HUES6 (cell line): Measurements from ENCODE around the gene RFESD.

Experiments
- H3K27ac ChIP-seq: 2 replicates; pipeline ENCODE4 v1.7.0; 2013; ENCODE audit warnings: low read depth, mild to moderate bottlenecking, low read length, inconsistent platforms
- H3K27me3 ChIP-seq: 2 replicates; pipeline ENCODE4 v1.6.1; 2013; ENCODE audit warnings: low read length; ENCODE audit not compliant: control insufficient read depth, insufficient read depth
- H3K36me3 ChIP-seq: 2 replicates; pipeline ENCODE4 v1.6.1; 2013; ENCODE audit warnings: low read length; ENCODE audit not compliant: control insufficient read depth, insufficient read depth
- H3K4me1 ChIP-seq: 2 replicates; pipeline ENCODE4 v1.6.1; 2013; ENCODE audit warnings: low read length; ENCODE audit not compliant: control insufficient read depth, insufficient read depth
- H3K4me3 ChIP-seq: 2 replicates; pipeline ENCODE4 v1.5.1; 2013; ENCODE audit warnings: low read depth, low read length
- H3K9ac ChIP-seq: one replicate; pipeline ENCODE4 v1.6.1; 2013; ENCODE audit warnings: mild to moderate bottlenecking, low read length
- H3K9me3 ChIP-seq: 2 replicates; pipeline ENCODE4 v1.6.1; 2013; ENCODE audit warnings: low read depth, low read length; ENCODE audit not compliant: control insufficient read depth, insufficient read depth

Gene RFESD

GRCh38 chr5:95646569-95647431 is at the start of gene RFESD:
RFESD (plus strand) TSS chr5:95646777; CDS start chr5:95652272, 5,495 bp downstream.
- Histone ChIP-seq H3K4me1 (no peaks in the 10 kb centered on the region), H3K9ac (peak within 1 kb of the TSS; percentile 62)

GRCh38 chr5:95599252-95599651 is 47.3 kb upstream of the RFESD start:
- Histone ChIP-seq H3K9ac (no peak overlapping the region), H3K27me3 (no peaks in the 10 kb centered on the region)

More at GRCh38 chr5:95646569-95647431, at the start of gene RFESD:
- H3K27ac ChIP-seq = peak within 1 kb of the TSS; percentile 14; the same call in 1 of the 2 replicates
- peak within 1 kb of the TSS; percentile 61 for H3K4me3 ChIP-seq
- H3K27me3 ChIP-seq = no peaks in the 10 kb centered on the region
- H3K36me3 ChIP-seq = no peaks in the 10 kb centered on the region
- no peaks in the 10 kb centered on the region for H3K9me3 ChIP-seq

GRCh38 chr5:95600557-95600956 is 46.0 kb upstream of the RFESD start:
- H3K4me3 ChIP-seq = no peak overlapping the region
- no peaks in the 10 kb centered on the region for H3K4me1 ChIP-seq
- H3K9me3 ChIP-seq = no peaks in the 10 kb centered on the region
- H3K27me3 ChIP-seq = no peaks in the 10 kb centered on the region
- H3K27ac ChIP-seq = no peak overlapping the region
- H3K36me3 ChIP-seq = 0 out of 2 replicates have a peak, but pooled peaks cover 6% of the 10 kb centered on the region
- H3K9ac ChIP-seq = no peak overlapping the region

More at GRCh38 chr5:95599252-95599651, 47.3 kb upstream of the RFESD start:
- Histone ChIP-seq H3K9me3 (no peaks in the 10 kb centered on the region), H3K27ac (no peak overlapping the region), H3K4me1 (no peaks in the 10 kb centered on the region), H3K36me3 (0 out of 2 replicates have a peak, but pooled peaks cover 6% of the 10 kb centered on the region), H3K4me3 (no peak overlapping the region)

GRCh38 chr5:95605786-95606185 is 40.8 kb upstream of the RFESD start:
- H3K36me3 ChIP-seq = 0 out of 2 replicates have a peak, but pooled peaks cover 5% of the 10 kb centered on the region

GRCh38 chr5:95606419-95606818 is 40.2 kb upstream of the RFESD start:
- H3K9me3 ChIP-seq = no peaks in the 10 kb centered on the region
- no peak overlapping the region for H3K4me3 ChIP-seq
- no peaks in the 10 kb centered on the region for H3K4me1 ChIP-seq
- H3K27me3 ChIP-seq = no peaks in the 10 kb centered on the region
- no peak overlapping the region for H3K9ac ChIP-seq
- no peaks in the 10 kb centered on the region for H3K36me3 ChIP-seq
- H3K27ac ChIP-seq = no peak overlapping the region

More at GRCh38 chr5:95605786-95606185, 40.8 kb upstream of the RFESD start:
- Histone ChIP-seq H3K27me3 (no peaks in the 10 kb centered on the region), H3K9ac (no peak overlapping the region), H3K27ac (no peak overlapping the region), H3K4me3 (no peak overlapping the region), H3K4me1 (no peaks in the 10 kb centered on the region), H3K9me3 (no peaks in the 10 kb centered on the region)

GRCh38 chr5:95609711-95610110 is 36.9 kb upstream of the RFESD start:
- Histone ChIP-seq H3K27ac (no peak overlapping the region), H3K9ac (no peak overlapping the region), H3K36me3 (no peaks in the 10 kb centered on the region), H3K4me1 (no peaks in the 10 kb centered on the region), H3K27me3 (no peaks in the 10 kb centered on the region), H3K9me3 (peaks cover 12% of the 10 kb centered on the region; the same call in 1 of the 2 replicates), H3K4me3 (no peak overlapping the region)

- H3K9ac ChIP-seq = no peak overlapping the region
- H3K27ac ChIP-seq = no peak overlapping the region
- H3K4me1 ChIP-seq = no peaks in the 10 kb centered on the region
- H3K4me3 ChIP-seq = no peak overlapping the region
- H3K9me3 ChIP-seq = peaks cover 12% of the 10 kb centered on the region; the same call in 1 of the 2 replicates
- no peaks in the 10 kb centered on the region for H3K27me3 ChIP-seq
- H3K36me3 ChIP-seq = no peaks in the 10 kb centered on the region
Observed at GRCh38 chr5:95610546-95610945, 36.0 kb upstream of the RFESD start.

GRCh38 chr5:95611396-95611795 is 35.2 kb upstream of the RFESD start:
- no peaks in the 10 kb centered on the region for H3K4me1 ChIP-seq
- H3K4me3 ChIP-seq = no peak overlapping the region
- no peak overlapping the region for H3K27ac ChIP-seq
- no peaks in the 10 kb centered on the region for H3K27me3 ChIP-seq
- H3K9me3 ChIP-seq = peaks cover 12% of the 10 kb centered on the region; the same call in 1 of the 2 replicates
- H3K9ac ChIP-seq = no peak overlapping the region
- H3K36me3 ChIP-seq = no peaks in the 10 kb centered on the region

- no peak overlapping the region for H3K9ac ChIP-seq
- H3K27ac ChIP-seq = no peak overlapping the region
- no peaks in the 10 kb centered on the region for H3K4me1 ChIP-seq
- no peak overlapping the region for H3K4me3 ChIP-seq
- H3K9me3 ChIP-seq = peaks cover 12% of the 10 kb centered on the region; the same call in 1 of the 2 replicates
- H3K27me3 ChIP-seq = peaks cover 8% of the 10 kb centered on the region
- no peaks in the 10 kb centered on the region for H3K36me3 ChIP-seq
Observed at GRCh38 chr5:95613514-95613913, 33.1 kb upstream of the RFESD start.

- H3K4me3 ChIP-seq = no peak overlapping the region
- no peaks in the 10 kb centered on the region for H3K36me3 ChIP-seq
- peaks cover 12% of the 10 kb centered on the region; the same call in 1 of the 2 replicates for H3K9me3 ChIP-seq
- H3K27me3 ChIP-seq = peaks cover 24% of the 10 kb centered on the region
- 0 out of 2 replicates have a peak, but pooled peaks cover 5% of the 10 kb centered on the region for H3K4me1 ChIP-seq
- H3K27ac ChIP-seq = no peak overlapping the region
- H3K9ac ChIP-seq = no peak overlapping the region
Observed at GRCh38 chr5:95615164-95615467, 31.5 kb upstream of the RFESD start.

GRCh38 chr5:95617057-95617456 is 29.5 kb upstream of the RFESD start:
- Histone ChIP-seq H3K27me3 (peaks cover 44% of the 10 kb centered on the region), H3K9ac (no peak overlapping the region), H3K27ac (no peak overlapping the region), H3K4me1 (0 out of 2 replicates have a peak, but pooled peaks cover 8% of the 10 kb centered on the region), H3K9me3 (peaks cover 12% of the 10 kb centered on the region; the same call in 1 of the 2 replicates), H3K4me3 (no peak overlapping the region), H3K36me3 (no peaks in the 10 kb centered on the region)
